GM19193 (cell line): ENCODE data around the gene PABPN1L.

Source experiments
- POLR2A ChIP-seq: IDR thresholded peaks from 4 replicates; pipeline ENCODE4 v1.6.1; 2011; ENCODE audit not compliant: insufficient read depth, insufficient read length; ENCODE audit errors: extremely low read depth

The PABPN1L gene

GRCh38 chr16:88855176-88855575 is 11.3 kb downstream of the PABPN1L start:
- TF ChIP-seq POLR2A: no peak

GRCh38 chr16:88854306-88855111 is 12.0 kb downstream of the PABPN1L start:
- no peak for TF ChIP-seq POLR2A

GRCh38 chr16:88853325-88853941 is 13.0 kb downstream of the PABPN1L start:
- TF ChIP-seq POLR2A: no peak

GRCh38 chr16:88851616-88852015 is 14.8 kb downstream of the PABPN1L start:
- no peak for TF ChIP-seq POLR2A

- TF ChIP-seq POLR2A: no peak
Observed at GRCh38 chr16:88850531-88851199, 15.8 kb downstream of the PABPN1L start.

- no peak for TF ChIP-seq POLR2A
Observed at GRCh38 chr16:88848557-88848956, 17.9 kb downstream of the PABPN1L start.

- TF ChIP-seq POLR2A: no peak
Observed at GRCh38 chr16:88847654-88848053, 18.8 kb downstream of the PABPN1L start.

- no peak for TF ChIP-seq POLR2A
Observed at GRCh38 chr16:88846088-88846487, 20.4 kb downstream of the PABPN1L start.

GRCh38 chr16:88844419-88845036 is 21.9 kb downstream of the PABPN1L start:
- TF ChIP-seq POLR2A: no peak

GRCh38 chr16:88843256-88843655 is 23.2 kb downstream of the PABPN1L start:
- TF ChIP-seq POLR2A: no peak

- TF ChIP-seq POLR2A: no peak
Observed at GRCh38 chr16:88842806-88843205, 23.7 kb downstream of the PABPN1L start.

GRCh38 chr16:88842308-88842756 is 24.1 kb downstream of the PABPN1L start:
- TF ChIP-seq POLR2A: no peak

- no peak for TF ChIP-seq POLR2A
Observed at GRCh38 chr16:88841521-88842307, 24.7 kb downstream of the PABPN1L start.

- no peak for TF ChIP-seq POLR2A
Observed at GRCh38 chr16:88840600-88841215, 25.8 kb downstream of the PABPN1L start.
